Spinal cord (tissue), 10 donors: ENCODE data around the gene C17orf75. TPM values are rescaled to one million over a fixed set of nuclear protein-coding genes. Genes with fewer than 3 reads are reported as not detected.
"Not testable (repeated sequence)": the region's sequence is repeated elsewhere in the genome, so short reads cannot be mapped to it uniquely, and the experiment has no call there.

Experiments
- DNase-seq, 6 donors: peaks; one replicate each; pipeline versions ENCODE4 v3.0.0 to v3.0.0-alpha.2; 2013 to 2015; ENCODE audit warnings: low spot score in 6 of 6, low read depth in 4 of 6
- H3K27ac ChIP-seq: one replicate; pipeline ENCODE4 v1.5.1; 2013; ENCODE audit warnings: low read depth, low read length, control low read depth
- H3K27me3 ChIP-seq: one replicate; pipeline ENCODE4 v1.6.1; 2013; ENCODE audit warnings: low read length; ENCODE audit not compliant: control insufficient read depth, insufficient read depth
- H3K36me3 ChIP-seq: one replicate; pipeline ENCODE4 v1.6.1; 2013; ENCODE audit warnings: low read length; ENCODE audit not compliant: control insufficient read depth, insufficient read depth
- H3K4me1 ChIP-seq: one replicate; pipeline ENCODE4 v1.6.1; 2013; ENCODE audit warnings: low read length; ENCODE audit not compliant: control insufficient read depth, insufficient read depth
- H3K4me3 ChIP-seq: one replicate; pipeline ENCODE4 v1.5.1; 2013; ENCODE audit warnings: low read depth, low read length, control low read depth
- H3K9me3 ChIP-seq: one replicate; pipeline ENCODE4 v1.6.1; 2013; ENCODE audit warnings: low read length; ENCODE audit not compliant: control insufficient read depth, insufficient read depth
- WGBS: methylation state at CpG from one replicate; pipeline ENCODE4 v1.1.5; 2013; ENCODE audit warnings: missing lambda C conversion rate; ENCODE audit not compliant: insufficient coverage; 5-methylcytosine and 5-hydroxymethylcytosine counted together
- polyA plus RNA-seq, 2 donors: library from polyadenylated mRNA; unstranded; fragments of 120-200 nt; gene quantifications; one replicate each; pipeline ENCODE4 v1.2.1, GENCODE V29; 2013; ENCODE audit not compliant: insufficient read length in 2 of 2
- total RNA-seq, 2 donors: library from RNA; depleted of rRNA in 1 of 2; stranded (reverse); fragments of 120-200 nt in 1 of 2; fragments of >200 nt in 1 of 2; gene quantifications; one replicate each; pipeline versions ENCODE4 v1.2.3 to v1.2.4, GENCODE V29; 2013 to 2014
- donor health status: healthy.

C17orf75 gene
- total and polyA plus RNA-seq, 4 donors = 34.7 to 50.8 (median 43.3) TPM

- Histone ChIP-seq H3K36me3 (peaks cover 35% of the 10 kb centered on the region), H3K4me3 (no peak overlapping the region), H3K27me3 (no peaks in the 10 kb centered on the region), H3K27ac (no peak overlapping the region), H3K9me3 (no peaks in the 10 kb centered on the region), H3K4me1 (no peaks in the 10 kb centered on the region)
- no CpG with 5 or more reads among the region's 1 CpG for WGBS
- peak in 1 of 6 donors; percentile 32 for DNase-seq
These were observed 28.5 kb upstream of the C17orf75 start for GRCh38 chr17:32370426-32370825.

- H3K4me3 ChIP-seq = no peak overlapping the region
- no CpG with 5 or more reads among the region's 1 CpG for WGBS
- H3K4me1 ChIP-seq = no peaks in the 10 kb centered on the region
- no peak overlapping the region for H3K27ac ChIP-seq
- peaks cover 57% of the 10 kb centered on the region for H3K36me3 ChIP-seq
- no peaks in the 10 kb centered on the region for H3K27me3 ChIP-seq
- no peak for DNase-seq
- no peaks in the 10 kb centered on the region for H3K9me3 ChIP-seq
These were observed 19.3 kb upstream of the C17orf75 start for GRCh38 chr17:32361270-32361669.

- no CpG with 5 or more reads among the region's 8 CpGs for WGBS
- Histone ChIP-seq H3K4me1 (peaks cover 17% of the 10 kb centered on the region), H3K27me3 (no peaks in the 10 kb centered on the region), H3K36me3 (peaks cover 52% of the 10 kb centered on the region), H3K4me3 (no peak overlapping the region), H3K27ac (no peak overlapping the region), H3K9me3 (no peaks in the 10 kb centered on the region)
- no peak for DNase-seq
These were observed 15.6 kb upstream of the C17orf75 start for GRCh38 chr17:32357615-32358014.

GRCh38 chr17:32356750-32357149 is 14.8 kb upstream of the C17orf75 start:
- Histone ChIP-seq H3K27me3 (no peaks in the 10 kb centered on the region), H3K36me3 (peaks cover 46% of the 10 kb centered on the region), H3K4me3 (no peak overlapping the region), H3K27ac (no peak overlapping the region), H3K4me1 (peaks cover 21% of the 10 kb centered on the region), H3K9me3 (no peaks in the 10 kb centered on the region)
- 100% methylated on average over 1 of the region's 5 CpGs for WGBS
- no peak for DNase-seq

GRCh38 chr17:32356378-32356743 is 14.4 kb upstream of the C17orf75 start:
- Histone ChIP-seq H3K36me3 (peaks cover 46% of the 10 kb centered on the region), H3K9me3 (no peaks in the 10 kb centered on the region), H3K4me3 (no peak overlapping the region), H3K4me1 (peaks cover 22% of the 10 kb centered on the region), H3K27ac (no peak overlapping the region), H3K27me3 (no peaks in the 10 kb centered on the region)
- no peak for DNase-seq
- WGBS = no CpG with 5 or more reads among the region's 3 CpGs

GRCh38 chr17:32355649-32356377 is 13.8 kb upstream of the C17orf75 start:
- no peaks in the 10 kb centered on the region for H3K9me3 ChIP-seq
- H3K36me3 ChIP-seq = peaks cover 45% of the 10 kb centered on the region
- peaks cover 22% of the 10 kb centered on the region for H3K4me1 ChIP-seq
- 76% methylated on average over 5 of the region's 6 CpGs for WGBS
- H3K27ac ChIP-seq = no peak overlapping the region
- peak in 1 of 6 donors; percentile 43 for DNase-seq
- no peak overlapping the region for H3K4me3 ChIP-seq
- no peaks in the 10 kb centered on the region for H3K27me3 ChIP-seq

- peaks cover 33% of the 10 kb centered on the region for H3K4me1 ChIP-seq
- not testable (repeated sequence) for H3K9me3 ChIP-seq, DNase-seq, H3K27me3 ChIP-seq, H3K27ac ChIP-seq, H3K4me3 ChIP-seq
- H3K36me3 ChIP-seq = peaks cover 19% of the 10 kb centered on the region
- 91% methylated on average over 7 of the region's 9 CpGs for WGBS
These were observed 10.8 kb upstream of the C17orf75 start for GRCh38 chr17:32352734-32353133.

GRCh38 chr17:32350666-32351418 is 8.9 kb upstream of the C17orf75 start:
- H3K4me1 ChIP-seq = peaks cover 33% of the 10 kb centered on the region

GRCh38 chr17:32349854-32350665 is 8.1 kb upstream of the C17orf75 start, which contains the start of gene ZNF207:
Gene ZNF207, plus strand, starts transcription at chr17:32350157. Its CDS starts 129 bp downstream, at chr17:32350286.
- Histone ChIP-seq H3K9me3 (no peaks in the 10 kb centered on the region), H3K27me3 (no peaks in the 10 kb centered on the region), H3K4me3 (peak within 1 kb of the TSS; percentile 99), H3K4me1 (peaks cover 30% of the 10 kb centered on the region), H3K36me3 (peaks cover 11% of the 10 kb centered on the region), H3K27ac (peak within 1 kb of the TSS; percentile 99)
- 0% methylated on average over 37 of the region's 47 CpGs for WGBS
- DNase-seq = peak; percentile 93 to 99 (median 96)

More at GRCh38 chr17:32350666-32351418, 8.9 kb upstream of the C17orf75 start:
- peak overlapping the region; percentile 99 for H3K4me3 ChIP-seq
- DNase-seq = peak in 3 of 6 donors; percentile 28 to 68 (median 64)
- H3K27ac ChIP-seq = peak overlapping the region; percentile 99
- peaks cover 13% of the 10 kb centered on the region for H3K36me3 ChIP-seq
- H3K27me3 ChIP-seq = no peaks in the 10 kb centered on the region
- no peaks in the 10 kb centered on the region for H3K9me3 ChIP-seq
- no CpG with 5 or more reads among the region's 20 CpGs for WGBS
